ENCODE measurements around the gene REXO5.
"Not testable (repeated sequence)": the region's sequence is repeated elsewhere in the genome, so short reads cannot be mapped to it uniquely, and the experiment has no call there.

REXO5 gene

GRCh38 chr16:20849589-20850390 is 43.5 kb downstream of the REXO5 start:
- DNase-seq, result peak; percentile 69 to 81 (median 79)

- no peak for DNase-seq
Observed at GRCh38 chr16:20850981-20851380, 44.7 kb downstream of the REXO5 start.

- no peak for DNase-seq
Observed at GRCh38 chr16:20851601-20852000, 45.3 kb downstream of the REXO5 start.

- no peak for DNase-seq
Observed at GRCh38 chr16:20853143-20853542, 46.8 kb downstream of the REXO5 start.

DNA sequence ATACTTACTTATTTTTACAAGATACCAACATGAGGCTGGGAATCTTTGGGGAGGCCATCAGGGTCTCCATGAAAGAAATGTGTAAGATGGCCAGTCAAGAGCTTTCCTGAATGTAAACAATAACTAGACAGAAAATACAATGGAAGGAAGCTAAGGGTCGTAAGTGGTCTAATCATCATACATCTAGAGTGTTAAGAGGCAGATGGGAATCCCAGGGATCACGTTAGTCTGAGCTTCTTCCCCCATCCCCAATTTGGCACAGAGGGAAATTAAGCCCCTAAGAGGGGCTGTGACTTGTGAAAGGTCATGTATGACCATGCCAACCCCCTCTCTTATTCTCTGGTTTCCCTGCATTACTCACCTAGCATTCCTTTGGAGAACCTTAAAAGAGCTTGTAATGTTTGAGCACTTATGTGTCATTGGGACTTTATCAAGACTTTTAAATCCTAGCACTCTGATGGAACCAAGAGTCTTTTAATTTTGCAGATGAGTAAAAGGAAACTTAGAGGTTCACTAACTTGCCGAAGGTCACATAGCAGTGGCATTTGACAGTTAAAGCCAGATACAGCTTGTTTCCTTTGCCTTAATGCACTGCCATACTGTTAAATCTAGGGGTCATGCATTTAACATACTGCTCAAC is 47.8 kb downstream of the REXO5 start:
- DNase-seq, result no peak

DNA sequence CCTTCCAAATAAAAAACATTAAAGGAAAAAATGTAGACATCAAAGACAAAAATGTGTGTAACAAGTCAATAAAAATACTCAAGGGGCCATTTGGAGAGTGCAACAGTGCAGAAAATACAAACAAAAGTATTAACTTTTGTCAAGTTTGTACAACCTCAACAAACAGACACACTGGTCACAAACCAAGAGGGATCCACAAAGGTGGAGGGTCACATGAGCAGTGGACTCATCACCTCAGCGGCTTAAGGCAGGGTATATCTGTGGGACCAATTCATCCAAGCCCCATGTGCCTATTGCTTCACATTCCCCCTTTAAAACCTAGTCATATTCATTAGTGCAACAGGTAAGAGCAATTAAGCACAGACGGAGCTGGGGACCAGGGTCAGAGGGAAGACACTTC is 48.6 kb downstream of the REXO5 start:
- no peak for DNase-seq

DNA sequence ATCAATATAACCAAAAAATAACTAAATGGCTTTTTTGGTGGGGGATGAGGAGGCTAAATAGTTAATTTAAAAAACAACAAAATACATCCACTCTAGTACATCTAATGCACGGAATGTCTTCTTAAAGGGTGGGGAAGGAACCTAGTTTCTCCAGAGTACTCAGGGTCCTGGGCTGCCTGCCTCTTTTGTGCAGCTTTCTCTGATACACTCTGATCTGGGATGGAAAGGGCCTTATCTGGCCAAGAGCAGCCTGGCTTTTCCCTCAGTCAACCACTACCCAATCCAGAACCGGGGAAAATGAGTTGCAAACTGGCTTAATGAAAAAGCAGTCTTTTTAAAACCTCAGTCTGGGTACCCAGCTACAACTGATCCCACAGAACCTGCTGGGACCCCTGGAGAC is 51.0 kb downstream of the REXO5 start:
- no peak for DNase-seq

DNA sequence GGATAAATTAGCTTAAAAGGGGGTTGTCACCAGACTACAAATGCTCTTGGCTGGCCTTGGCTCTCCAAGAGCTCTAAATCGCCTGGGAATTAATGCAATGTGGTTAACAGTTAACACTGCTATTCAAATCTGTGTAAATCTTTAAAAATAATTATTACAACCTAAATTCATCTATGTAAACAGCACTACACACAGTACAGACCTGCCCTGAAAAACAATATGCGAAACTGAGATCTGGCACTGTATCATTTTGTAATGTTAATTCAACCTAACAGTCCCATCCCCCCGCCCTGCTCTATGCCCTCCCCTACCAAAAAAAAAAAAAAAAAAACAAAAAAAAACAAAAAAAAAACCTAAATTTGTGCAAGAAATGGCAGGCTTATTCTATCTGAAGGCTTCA is 52.9 kb downstream of the REXO5 start:
- no peak for DNase-seq

DNA sequence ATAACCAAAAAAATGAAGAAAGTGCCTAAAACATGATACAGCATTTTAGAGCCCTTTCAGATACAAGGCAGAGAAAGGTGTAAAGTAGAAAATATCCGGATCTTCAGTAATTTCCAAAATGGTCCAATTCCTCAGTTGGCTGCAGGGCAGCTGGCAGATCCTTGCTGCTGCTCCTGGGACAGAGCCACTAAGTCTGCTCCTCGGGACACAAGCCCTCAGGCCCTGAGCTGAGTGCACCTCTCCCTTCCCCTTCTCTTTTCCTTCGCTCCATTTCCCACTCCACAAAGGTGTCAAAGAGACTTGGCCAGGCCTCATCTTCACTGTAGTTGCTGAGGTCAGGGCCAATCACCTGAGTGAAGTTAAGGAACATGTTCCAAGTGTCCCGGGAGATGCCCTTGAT is 53.4 kb downstream of the REXO5 start:
- DNase-seq, result no peak

GRCh38 chr16:20860361-20860760 is 54.0 kb downstream of the REXO5 start:
- no peak for DNase-seq

DNA sequence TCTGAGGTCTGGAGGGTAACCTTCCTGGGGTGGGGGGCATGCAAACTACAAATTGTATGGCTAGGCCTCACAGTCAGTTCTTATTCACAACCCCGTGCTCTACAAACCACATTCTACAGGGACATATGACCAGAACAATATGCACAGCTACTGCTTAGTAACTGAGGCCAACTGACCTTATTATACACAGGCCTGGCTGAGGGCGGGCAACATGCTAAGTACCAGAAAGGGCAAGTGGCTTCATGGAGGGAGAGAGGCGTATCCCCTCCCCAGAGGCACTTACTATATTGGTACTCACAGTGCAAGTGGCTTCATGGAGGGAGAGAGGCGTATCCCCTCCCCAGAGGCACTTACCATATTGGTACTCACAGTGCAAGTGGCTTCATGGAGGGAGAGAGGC is 54.7 kb downstream of the REXO5 start:
- DNase-seq, result not testable (repeated sequence)

DNA sequence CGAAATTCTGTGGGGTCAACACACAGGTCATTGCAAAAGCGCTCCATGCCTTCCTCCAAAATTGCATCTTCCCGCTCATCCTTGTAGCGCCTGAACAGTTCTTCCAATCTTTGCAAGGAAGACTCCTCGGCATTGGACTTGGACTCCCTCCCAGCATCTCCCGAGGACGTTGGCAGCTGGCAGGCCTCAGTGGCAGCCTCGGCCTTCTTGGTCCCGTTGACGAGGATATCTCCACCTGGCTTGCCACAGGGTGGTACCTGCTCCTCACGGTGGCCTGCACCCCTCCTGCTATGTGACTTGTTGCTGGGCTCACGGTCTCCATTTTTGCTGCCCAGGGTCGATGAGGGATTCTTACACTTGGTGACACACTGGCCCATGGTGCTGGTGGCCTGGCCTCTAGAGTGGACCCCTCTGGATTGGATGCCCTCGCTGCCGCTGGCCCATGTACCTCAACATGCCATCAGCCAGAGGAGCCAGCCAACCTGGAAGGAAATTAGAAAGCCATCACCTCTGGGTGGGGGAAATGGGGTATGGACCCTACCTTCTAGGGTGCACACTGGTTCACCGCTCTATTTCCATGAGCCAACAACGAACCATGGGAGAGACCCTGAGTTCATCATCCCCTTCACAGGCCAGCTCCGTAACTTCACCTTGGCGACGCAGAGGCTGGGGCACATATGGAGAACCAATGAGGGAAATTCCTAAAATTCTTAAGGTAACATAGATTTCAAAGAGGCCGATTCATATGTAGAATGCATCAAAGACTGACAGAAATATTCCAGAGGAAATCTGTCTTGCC is 56.0 kb downstream of the REXO5 start:
- no peak for DNase-seq

DNA sequence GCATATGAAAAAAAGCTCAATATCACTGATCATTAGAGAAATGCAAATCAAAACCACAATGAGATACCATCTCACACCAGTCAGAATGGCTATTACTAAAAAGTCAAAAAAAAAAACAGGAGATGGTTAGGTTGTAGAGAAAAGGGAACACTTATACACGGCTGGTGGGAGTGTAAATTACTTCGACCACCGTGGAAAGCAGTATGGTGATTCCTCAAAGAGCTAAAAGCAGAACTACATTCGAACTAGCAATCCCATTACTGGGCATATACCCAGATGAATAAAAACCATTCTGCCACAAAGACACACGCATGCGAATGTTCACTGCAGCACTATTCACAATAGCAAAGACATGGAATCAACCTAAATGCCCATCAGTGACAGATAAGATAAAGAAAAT is 58.0 kb downstream of the REXO5 start:
- not testable (repeated sequence) for DNase-seq

- no peak for DNase-seq
Observed at GRCh38 chr16:20865420-20866131, 59.2 kb downstream of the REXO5 start.

DNA sequence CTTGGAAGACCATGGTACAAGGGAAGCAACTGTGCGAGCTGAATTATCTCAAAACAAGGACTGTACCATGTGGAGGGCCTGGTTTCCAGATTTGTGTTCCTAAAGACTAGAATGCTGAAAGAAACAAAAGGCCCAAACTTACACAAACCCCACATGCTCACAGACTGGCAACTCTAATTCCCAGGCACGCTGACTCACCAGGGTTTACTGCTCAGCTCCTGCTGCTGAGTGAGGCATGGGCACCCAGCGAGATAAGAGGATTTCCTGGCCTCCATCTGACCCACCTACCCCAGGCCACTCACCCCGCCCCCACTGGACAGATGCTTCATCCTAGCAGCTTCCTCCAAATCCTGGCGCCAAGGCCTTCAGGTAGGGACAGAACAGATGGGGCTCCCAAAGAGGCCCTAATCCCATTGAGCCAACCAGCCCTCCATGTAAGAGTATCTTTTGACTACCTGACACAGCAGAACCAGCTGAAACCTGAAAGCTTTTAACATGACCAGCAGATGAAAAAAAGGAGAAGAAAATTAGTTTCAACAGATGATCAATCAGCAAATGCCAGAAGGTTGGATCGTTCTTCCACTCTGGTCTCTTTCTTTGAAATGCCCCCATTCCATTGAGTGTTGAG is 59.9 kb downstream of the REXO5 start:
- peak; percentile 56 to 62 (median 59) for DNase-seq

GRCh38 chr16:20866801-20867200 is 60.5 kb downstream of the REXO5 start:
- no peak for DNase-seq

GRCh38 chr16:20867585-20867984 is 61.3 kb downstream of the REXO5 start:
- DNase-seq, result no peak

GRCh38 chr16:20868890-20869289 is 62.6 kb downstream of the REXO5 start:
- DNase-seq, result no peak

DNA sequence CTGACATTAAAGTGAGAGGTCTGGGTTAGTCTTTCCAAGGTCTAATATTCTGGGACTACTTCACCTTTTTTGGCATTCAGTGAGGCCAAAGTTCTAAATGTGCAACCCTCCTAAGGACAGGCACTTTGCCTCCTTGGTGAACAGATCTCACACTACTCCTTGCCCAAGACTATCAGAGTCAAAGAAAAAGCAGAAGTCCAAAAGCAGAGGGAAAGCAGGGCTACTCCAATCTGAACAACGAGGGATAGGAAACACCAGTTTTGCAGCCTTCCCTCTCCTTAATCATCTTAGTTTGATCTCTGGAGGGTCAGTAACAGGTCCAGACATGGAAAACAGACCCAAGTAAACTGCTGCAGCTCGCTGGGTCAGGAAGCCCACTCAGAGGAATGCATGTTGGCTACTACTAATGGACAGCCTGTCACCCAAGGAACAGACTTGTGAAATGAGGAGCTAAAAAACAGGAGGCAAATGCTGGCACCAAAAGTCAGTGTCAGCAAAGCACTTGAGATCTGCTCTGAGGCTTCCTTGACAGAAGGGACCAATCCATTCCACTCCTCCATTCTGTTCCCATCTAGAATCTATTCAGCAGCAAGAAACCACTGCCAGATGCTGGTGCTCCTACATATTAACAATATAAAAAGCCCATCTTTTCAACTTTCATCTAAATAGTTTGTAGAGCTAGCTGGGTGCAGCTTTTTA is 63.9 kb downstream of the REXO5 start:
- DNase-seq, result peak; percentile 30 to 43 (median 39)

GRCh38 chr16:20871258-20871657 is 64.9 kb downstream of the REXO5 start:
- DNase-seq, result no peak

DNA sequence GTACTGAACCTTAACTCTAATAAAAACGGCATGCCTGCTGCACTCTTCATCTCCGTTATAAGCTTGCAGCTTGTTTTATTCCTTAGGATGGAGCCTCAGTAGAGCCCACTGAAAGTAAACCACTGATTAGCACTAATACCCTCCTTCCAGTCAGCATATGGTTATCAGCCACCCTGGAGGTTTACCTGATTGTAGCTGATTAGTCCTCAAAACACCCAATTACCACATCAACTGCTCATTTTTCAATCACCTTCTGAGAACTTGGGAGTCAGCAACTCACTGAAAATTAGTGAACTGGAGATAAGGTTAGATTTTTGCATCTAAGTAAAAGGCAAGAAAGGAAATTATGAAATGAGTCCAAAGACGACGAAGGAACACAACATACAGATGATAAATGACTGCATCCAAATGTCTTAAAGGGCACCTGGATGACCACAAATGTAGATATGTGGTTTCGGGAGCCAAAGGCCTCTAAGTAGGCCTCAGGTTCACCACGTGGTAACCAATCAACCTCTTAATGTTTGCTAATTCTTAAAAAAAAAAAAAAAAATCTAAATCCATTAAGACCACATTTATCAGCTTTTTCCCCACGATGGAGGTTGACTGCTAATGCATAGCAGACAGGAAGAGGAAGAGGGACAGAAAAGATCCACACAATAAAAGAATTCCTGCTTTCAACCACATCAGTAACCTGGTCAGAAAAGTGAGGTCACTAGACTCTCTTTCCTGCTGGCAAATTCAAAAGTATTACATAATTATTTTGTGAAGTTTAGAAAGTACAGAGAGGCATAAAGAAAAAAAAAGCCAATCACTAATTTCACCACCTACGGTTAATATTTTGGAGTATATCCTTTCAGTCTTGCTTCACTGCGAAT is 65.9 kb downstream of the REXO5 start:
- no peak for DNase-seq

Data from suppressor macrophage treated with lipopolysaccharide for 1 hour (primary cell).